SKM-1 (cell line): ENCODE measurements around the gene ETNK2.

Source experiments
- DNase-seq: peaks from one replicate; lab custom pipeline; 2025; ENCODE audit not compliant: unreplicated experiment; lab: John Stamatoyannopoulos, UW

ETNK2 gene

GRCh38 chr1:204149107-204149506 is 2.7 kb downstream of the ETNK2 start:
- DNase-seq, result no peak

- DNase-seq, result no peak
Observed at GRCh38 chr1:204147406-204148383, 4.1 kb downstream of the ETNK2 start.

- no peak for DNase-seq
Observed at GRCh38 chr1:204146965-204147364, 4.9 kb downstream of the ETNK2 start.

GRCh38 chr1:204146309-204146708 is 5.5 kb downstream of the ETNK2 start:
- DNase-seq, result no peak

GRCh38 chr1:204145033-204145504 is 6.8 kb downstream of the ETNK2 start:
- DNase-seq, result no peak

GRCh38 chr1:204143276-204144041 is 8.4 kb downstream of the ETNK2 start:
- no peak for DNase-seq

GRCh38 chr1:204142032-204142974 is 9.5 kb downstream of the ETNK2 start:
- DNase-seq, result no peak

GRCh38 chr1:204141131-204141530 is 10.7 kb downstream of the ETNK2 start:
- no peak for DNase-seq

GRCh38 chr1:204139952-204140351 is 11.9 kb downstream of the ETNK2 start:
- DNase-seq, result no peak

- no peak for DNase-seq
Observed at GRCh38 chr1:204139088-204139487, 12.8 kb downstream of the ETNK2 start.

GRCh38 chr1:204136814-204137213 is 15.0 kb downstream of the ETNK2 start:
- no peak for DNase-seq

- DNase-seq, result no peak
Observed at GRCh38 chr1:204134103-204134502, 17.7 kb downstream of the ETNK2 start.

- no peak for DNase-seq
Observed at GRCh38 chr1:204132718-204133117, 19.1 kb downstream of the ETNK2 start.

- no peak for DNase-seq
Observed at GRCh38 chr1:204131978-204132377, 19.9 kb downstream of the ETNK2 start.

- DNase-seq, result no peak
Observed at GRCh38 chr1:204130981-204131892, 20.6 kb downstream of the ETNK2 start.

- DNase-seq, result no peak
Observed at GRCh38 chr1:204130178-204130577, 21.7 kb downstream of the ETNK2 start.

- peak; percentile 79 for DNase-seq
Observed at GRCh38 chr1:204128964-204129896, 22.6 kb downstream of the ETNK2 start.

- DNase-seq, result no peak
Observed at GRCh38 chr1:204128464-204128963, 23.3 kb downstream of the ETNK2 start.
